GM21723 (cell line): ENCODE data around the gene NUP62.
A peak's percentile ranks its signal among the peaks of the same experiment; 100 is the strongest.

Source experiments
- ATAC-seq: cut with Tn5 transposase; IDR thresholded peaks from one replicate; pipeline ENCODE4 v1.9.1; 2021; ENCODE audit warnings: mild to moderate bottlenecking, moderate library complexity; ENCODE audit not compliant: unreplicated experiment

NUP62 gene

DNA sequence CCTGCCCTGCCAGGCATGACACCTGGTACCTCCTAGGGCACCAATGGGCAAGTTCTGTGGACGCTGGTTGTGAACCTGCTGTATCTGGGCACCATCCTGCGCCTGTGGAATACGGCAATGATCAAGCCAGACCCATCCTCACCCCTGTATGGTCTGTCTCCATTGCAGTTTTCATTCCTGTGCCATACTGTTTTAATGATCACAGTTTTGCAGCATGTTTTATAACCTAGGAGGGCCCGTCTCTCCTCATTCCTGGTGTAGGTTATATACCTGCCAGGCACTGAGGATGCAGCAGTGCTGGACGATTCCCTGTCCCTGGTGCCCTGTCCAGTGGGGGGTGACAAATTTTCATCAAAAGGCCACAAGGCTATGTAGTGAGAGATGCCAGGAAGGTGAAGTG lies 46.2 kb downstream of the NUP62 start:
- no peak for ATAC-seq

DNA sequence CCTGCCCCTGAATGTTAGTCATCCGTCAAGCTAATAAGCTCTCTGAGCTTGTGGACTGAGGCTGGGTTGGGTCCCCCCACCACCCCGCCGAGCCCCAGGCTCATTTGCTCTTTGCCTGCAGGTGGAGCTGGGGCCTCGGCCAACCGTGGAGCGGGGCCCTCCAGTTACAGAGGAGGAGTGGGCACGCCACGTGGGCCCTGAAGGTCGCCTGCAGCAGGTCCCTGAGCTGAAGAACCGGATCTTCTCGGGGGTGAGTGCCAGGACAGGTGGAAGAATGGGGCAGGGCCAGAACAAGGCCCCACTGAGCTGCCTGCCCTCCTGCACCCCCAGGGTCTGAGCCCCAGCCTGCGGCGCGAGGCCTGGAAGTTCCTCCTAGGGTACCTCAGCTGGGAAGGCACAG lies 46.7 kb downstream of the NUP62 start:
- no peak for ATAC-seq

DNA sequence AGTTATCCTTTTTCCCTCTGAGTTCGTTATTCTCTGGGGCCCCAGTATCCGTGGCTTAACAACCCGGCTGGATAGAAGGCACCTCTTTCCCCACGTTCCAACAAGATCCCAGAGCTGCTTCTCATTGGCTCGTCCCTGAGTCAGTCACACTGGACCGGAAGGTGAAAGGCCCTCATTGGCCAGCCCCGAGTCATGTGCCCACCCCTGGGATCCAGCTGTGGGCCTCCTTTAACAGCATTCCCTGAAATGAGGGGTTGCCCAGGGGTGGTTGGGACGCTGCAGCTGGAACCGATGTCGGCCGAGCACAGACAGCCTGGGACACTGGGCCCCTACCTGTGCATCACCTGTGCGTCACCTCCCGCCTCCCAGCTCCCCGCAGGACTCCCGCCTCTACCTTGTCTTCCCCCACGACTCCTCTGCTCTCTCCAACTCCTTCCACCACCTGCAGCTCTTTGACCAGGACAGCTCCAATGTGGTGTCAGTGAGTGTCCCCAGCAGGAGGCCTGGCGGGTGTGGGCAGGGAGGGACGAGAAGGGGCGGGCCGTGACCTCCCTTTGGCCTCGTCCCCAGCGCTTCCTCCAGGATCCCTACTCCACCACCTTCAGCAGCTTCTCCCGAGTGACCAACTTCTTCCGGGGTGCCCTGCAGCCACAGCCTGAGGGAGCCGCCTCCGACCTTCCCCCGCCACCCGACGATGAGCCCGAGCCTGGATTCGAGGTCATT lies 47.5 kb downstream of the NUP62 start:
- ATAC-seq, result no peak

DNA sequence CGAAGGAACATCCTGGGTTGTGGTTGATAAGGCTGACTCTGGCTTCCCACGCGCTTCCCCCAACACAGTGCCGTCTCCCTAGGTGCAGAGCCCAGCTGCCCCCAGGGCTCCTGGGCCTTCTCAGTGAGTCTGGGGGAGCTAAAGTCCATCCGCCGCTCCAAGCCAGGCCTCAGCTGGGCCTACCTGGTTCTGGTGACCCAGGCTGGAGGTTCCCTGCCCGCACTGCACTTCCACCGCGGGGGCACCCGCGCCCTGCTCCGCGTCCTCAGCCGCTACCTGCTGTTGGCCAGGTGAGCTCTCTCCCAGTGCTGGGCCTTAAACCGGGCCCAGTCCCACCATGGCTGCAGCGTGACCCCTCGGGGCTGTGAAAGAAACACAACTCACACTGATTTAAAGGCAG lies 48.1 kb downstream of the NUP62 start:
- ATAC-seq, result no peak

DNA sequence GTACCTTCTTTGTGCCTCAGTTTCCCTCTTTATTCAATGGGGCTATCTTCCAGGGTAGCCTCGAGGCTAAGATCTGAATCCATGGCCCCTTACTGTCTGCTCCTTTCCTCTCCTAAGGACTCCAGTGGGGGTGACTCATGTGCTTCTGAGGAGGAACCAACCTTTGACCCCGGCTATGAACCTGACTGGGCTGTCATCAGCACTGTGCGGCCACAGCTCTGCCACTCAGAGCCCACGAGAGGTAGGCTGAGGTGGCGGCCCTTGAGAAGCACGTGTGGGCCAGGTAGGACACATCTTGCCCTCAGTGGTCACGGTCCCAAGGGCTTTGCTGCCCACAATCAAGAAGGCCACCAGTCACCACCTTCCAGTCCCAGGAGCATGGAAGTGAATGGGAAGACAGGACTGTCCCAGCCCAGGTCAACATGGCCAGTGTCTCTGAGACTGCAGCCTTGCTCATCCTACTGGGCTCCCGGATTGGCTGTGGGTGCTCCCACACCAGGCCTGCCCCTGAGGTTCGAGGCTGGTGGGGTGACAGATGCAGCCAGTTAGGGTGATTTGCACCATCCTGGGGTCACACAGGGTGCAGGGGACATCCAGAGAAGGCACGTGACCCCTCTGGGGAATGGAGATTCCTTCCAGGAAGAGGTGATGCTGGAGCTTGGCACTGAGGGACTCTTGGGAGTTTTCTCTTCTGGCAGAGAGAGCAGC lies 49.0 kb downstream of the NUP62 start:
- no peak for ATAC-seq

DNA sequence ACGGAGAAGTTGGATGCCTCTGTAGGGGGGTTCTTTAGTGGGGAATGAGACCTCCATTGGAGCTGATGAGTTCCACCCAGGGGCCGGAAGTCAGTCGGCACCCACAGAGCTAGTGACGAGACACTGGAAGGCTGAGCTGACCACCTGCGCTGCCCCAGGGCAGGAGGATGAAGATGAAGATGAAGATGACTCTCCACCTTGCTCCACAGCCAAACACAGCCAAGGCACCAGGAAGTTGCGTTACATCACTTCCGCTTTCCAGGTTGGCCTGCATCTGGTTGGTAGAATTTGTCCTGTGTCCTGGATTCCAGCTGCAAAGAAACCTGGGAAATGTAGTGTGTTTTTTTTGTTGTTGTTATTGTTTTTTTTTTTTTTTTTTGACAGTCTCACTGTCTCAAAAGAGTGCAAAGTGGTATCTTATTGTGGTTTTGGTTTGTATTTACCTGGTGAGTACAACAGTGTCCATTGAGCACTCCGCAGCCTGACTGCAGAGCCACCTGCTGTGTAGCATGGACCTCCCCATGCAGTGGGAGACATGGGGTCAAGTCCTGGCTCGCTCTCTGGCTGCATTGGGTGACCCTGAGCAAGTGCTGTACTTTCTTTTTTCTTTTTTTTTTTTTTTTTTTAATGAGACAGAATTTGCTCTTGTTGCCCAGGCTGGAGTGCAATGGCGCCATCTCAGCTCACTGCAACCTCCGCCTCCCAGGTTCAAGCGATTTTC lies 49.9 kb downstream of the NUP62 start:
- ATAC-seq, result no peak

DNA sequence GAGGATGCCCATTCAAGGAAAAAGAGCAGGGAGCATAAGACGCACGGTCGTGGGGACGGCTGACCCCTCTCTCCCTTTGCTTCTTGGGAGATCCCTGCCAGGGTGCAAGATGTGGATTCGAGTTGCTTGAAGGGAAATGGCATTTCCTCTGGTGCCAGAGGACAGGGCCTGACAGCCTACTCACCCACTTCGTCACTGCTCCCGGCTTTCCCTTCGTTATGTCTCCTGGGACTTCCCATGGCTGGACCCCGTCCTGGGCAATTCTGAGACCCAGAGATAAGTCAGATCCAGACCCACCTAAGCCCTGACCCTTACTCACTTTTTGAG lies 50.6 kb downstream of the NUP62 start:
- ATAC-seq, result no peak

DNA sequence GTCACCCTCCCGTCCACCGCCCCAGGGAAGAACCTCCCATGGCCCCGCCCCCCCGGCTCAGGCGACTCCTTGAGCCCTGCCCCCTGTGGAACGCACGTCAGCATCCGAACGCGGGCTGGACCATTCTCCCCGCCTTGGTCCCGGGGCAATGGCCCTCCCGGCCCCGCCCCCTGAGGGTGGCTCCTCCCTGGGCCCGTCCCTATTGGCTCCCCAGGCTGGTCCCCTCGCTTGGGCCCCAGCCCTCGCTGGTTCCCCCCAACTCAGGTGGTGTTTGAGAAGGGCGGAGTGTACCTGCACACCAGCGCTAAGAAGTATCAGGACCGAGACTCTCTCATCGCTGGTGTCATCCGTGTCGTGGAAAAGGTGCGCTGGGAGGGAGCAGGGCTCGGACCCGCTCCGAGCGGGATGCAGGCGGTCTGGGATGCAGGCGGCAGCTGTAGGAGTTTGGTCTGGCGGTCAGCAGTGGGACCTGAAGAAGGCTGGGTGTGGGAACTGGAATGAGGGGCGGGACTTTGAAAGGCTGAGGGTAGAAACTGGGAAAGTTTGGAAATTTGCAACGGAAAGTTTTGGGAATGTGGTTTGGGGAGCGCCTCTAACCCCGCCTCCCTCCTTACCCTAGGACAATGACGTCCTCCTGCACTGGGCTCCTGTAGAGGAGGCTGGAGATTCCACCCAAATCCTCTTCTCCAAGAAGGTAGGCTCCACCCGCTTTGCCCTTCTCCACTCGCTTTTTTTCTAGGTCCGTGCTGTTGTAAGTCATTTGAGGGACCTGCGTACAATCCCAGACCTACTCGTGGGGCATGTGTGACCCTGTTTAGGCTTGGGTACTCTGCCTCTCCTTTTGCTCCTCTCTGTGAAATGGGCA lies 51.2 kb downstream of the NUP62 start:
- ATAC-seq, result peak; percentile 50

DNA sequence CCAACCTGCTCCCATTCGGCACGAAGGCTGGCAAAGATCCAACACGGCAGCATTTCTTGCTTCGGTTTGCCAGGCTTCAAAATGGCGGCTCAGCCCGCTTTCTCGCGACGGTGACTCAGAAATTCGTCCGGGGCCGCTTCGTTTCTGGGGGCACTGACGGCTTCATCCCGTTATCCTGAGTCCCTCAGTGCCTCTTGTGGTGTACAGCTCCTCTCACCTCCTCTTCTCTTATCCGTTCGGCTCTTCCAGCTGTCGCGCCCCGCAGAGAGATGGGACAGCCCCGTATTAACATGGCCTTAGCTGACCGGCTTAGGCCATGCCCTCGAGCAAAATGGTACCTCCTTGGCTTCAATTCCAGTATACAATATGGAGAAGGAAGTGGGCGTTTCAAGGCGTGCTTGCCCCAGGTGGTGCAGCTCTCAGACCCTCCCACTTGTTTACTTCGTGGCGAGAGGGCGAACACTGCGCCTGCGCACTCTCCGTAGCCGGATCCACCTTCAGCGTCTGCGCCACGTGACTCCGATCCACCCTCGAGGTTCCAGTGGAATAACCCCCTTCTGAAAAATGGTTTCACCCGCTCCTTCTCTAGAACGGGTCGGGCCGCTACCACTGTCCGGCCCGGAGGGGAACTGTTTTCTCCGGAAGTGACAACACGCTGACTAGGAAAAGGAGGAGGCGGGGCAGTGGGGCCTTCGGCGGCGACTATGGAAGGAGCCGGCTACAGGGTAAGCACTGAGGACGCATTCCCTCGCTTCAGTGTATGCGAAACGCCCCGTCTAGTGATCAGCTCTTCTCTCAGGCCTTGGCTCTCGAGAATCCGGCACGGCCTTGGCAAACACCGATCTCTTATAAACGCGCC lies 52.1 kb downstream of the NUP62 start, which contains the start of the genes AKT1S1 and TBC1D17:
Gene AKT1S1, minus strand, starts transcription at position 336 of the 859 bp plus-strand sequence. CDS start 4,060 bp downstream, outside the sequence.
Gene TBC1D17, plus strand, starts transcription at position 683 of the 859 bp plus-strand sequence. Its CDS starts 22 bp downstream, at position 705.
- ATAC-seq, result peak; percentile 63

DNA sequence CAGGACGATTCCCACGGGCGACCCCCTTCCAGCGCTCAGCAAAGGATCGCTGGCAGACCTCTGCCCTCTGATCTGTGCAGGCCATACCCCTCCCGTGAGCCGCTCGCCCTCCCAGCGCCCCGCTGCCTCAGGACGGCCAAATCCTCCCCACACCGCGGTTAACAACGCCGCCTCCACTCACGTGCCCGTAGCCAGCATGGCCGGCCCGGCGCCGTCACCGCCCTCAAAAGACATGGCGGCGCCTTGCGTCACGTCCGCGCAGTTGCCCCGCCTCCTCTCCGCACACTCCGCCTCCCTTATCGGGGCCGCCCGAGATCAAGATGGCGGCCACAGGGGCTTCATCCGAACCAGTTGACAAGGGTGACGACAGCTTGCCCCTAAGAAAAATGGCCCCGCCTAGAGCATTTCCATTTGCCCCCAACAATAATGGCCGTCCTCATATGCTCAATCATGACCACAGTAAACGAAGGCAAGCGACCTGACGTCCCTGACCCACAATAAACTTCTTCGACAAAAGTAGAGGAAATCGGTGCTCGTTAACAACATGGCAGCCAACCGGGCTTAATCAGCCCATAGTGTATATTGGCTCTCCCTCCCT lies 52.8 kb downstream of the NUP62 start:
- ATAC-seq, result peak; percentile 47

DNA sequence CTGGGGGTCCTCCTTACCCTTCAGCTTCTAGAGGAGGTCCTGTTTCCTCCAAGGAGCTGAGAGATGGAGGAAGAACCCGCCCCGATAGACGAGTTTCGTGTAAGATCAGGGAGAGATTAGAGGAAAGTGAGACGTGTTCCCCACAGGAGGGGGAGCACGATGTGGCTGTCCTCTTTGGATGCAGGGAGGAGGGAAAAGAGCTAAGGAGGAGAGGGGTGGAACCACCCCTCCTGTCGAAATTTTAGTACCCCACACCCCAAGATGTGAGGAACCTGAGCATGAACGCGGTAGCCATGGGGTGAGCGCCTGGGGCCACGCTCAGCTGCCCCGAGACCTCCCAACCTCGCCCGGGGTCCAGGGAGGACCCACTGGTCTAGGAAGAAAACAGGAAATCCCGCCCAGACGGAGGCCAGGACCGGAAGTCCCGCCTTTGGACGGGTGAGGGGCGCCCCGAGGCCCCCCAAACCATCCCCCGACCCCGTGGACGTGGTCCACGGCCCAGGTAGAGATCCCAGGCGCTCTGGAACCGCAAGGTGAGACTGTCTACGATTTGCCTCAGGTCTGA lies 53.4 kb downstream of the NUP62 start:
- no peak for ATAC-seq

DNA sequence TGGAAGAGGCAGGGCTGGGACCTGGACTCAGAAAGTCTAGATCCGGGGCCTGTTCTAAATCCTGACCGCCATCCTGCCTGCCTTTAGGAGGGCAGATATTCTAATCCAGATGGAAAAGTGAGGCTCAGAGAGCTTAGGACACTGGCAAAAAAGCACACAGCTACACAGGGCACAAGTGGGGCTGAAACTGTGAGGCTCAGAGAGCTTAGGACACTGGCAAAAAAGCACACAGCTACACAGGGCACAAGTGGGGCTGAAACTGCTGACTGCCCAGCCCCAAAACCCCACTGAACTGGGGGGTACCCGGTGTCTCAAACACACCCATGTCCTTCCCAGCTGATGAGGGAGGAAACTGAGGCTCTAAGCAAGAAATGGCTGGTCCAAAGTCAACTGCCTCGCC lies 54.1 kb downstream of the NUP62 start:
- no peak for ATAC-seq

DNA sequence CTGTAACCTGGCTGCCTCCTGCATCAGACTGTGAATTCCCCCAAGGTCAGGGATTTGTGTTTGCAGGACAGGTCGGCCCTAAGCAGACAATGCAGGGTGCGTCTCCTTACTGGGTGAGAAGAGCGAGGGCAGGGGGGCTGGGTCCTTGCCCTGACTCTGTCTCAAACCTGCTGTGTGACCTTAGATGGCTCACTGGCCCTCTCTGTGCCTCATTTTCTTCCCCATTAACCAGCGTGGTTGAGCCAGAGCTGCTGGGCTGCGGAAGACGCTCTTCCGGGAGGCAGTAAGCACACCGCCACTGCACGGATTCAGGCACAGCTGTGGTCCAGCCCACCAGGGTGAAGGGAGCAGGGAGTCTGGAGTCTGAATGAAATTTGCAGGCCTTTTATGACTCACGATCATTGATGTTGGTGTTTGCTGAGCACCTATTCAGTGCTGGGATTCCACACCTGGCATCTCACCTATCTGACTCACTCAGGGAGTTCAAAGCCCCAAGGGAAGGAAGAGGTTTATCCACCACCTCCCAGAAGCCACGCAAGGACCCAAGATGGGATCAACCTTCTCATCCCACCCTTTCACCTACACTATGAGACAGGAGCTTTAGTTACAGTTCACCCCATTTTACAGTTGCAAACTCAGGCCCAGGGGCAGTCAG lies 54.7 kb downstream of the NUP62 start:
- no peak for ATAC-seq

DNA sequence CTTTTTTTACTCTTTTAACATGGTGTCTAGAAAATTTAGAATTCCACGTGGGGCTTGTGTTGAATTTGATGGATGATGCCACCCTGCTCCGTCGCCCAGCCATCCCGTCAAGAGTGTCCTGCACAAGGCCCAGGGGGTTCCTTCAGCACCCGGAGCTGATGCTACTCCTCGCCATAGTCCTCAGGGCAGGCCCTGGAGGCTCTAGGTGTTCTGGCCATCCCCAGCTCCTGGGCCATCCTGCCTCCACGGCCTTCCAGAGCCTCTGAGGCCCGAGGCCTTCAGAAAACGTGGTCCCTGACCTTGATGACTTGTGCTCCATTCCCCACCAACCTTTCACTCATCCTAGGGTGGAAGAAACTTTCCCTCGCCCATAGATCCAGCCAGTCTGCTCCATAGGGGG lies 55.5 kb downstream of the NUP62 start:
- no peak for ATAC-seq

DNA sequence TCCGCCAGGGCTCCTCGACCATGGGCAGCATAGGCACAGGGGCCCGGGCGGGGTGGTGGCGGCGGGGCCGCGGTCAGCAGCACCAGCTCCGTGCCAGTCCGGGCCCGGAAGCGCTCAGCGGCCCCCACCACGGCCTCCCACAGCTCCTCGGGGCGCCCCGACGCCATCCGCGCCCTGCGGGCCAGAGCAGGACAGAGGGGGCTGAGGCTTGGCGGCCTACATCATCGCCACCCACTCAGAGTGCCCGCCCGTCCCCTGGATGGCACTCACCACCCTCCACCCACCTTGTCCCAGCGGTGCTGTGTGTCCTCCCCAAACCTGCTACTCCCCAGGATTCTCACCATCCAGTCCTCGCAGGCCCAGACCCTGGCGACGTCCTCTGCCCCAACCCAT lies 56.2 kb downstream of the NUP62 start:
- ATAC-seq, result no peak

DNA sequence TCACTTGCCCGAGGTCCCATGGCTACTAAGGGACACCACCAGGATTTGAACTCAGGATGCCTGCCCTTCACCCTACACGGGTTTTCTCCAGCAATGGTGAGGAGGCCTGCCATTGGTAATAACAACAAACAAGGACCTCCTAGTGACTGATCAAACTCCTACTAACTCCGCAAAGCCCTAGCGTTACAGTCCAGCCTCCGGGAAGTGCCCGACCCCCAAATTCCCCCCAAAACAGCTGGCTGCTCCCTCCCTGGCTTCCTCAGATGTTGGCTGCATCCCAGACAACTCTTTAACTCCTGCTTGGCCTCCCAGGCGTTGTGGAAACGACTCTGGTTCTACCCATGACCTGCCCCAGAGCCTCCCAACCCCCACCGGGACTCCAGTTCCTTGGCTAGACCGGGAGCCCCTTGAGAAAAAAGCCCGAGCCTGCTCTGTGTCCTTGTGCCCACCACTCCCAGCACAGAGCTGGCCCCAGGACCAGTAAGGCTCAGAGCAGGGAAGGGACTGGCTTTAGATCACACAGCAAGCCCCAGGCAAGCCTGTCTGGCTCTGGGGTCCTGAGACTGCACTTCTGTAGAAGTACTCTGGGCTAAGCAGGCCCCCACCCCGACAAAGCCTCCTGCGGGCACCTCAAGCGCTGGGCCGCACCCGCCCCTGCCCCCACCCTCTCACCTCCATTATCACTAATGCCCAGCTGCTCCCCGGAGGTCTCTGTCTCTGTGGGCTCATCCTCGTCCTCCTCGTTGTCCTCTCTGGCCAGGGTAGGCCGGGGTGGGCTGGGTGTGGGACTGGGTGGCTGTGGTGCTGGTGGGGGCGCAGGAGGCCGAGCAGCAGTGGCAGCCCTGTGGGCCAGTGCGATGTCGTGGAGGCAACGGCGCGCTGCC lies 56.8 kb downstream of the NUP62 start:
- ATAC-seq, result no peak

DNA sequence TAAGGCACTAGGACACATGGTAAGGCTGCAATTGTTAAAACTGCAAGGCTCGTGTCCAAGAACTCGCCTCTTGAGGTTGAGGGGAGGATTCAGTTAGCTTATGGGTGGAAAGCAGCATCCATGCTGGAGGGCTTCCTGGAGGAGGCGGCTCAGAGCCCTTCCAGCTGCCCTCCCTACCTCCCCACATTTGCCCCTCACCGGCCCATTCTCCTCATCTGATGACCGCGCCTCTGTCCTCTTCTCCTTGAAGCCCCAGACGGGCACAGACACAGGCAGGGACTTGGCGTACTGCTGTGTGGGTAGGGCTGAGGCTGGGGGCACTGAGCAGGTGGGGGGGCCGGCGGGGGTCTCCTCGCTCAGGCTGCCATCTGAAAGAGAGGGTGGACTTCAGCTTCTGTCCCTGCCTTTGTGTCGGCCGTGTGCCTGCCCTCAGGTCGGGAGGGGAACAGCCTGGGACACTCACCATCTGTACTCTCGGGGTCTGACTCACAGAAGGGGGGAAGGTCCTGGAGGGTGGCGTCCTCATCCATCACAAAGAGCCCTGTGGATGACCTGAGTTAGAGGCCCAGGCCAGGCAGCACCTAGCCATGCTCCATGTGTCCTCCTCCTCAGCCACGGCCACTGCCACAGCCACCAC lies 57.8 kb downstream of the NUP62 start:
- no peak for ATAC-seq
